GM12878 (cell line): ENCODE results near the gene PALS2.

ENCODE experiments used
- HDGF ChIP-seq: fragments of 450-650 bp; IDR thresholded peaks from 2 replicates; pipeline ENCODE4 v1.6.1; 2016; ENCODE audit warnings: antibody characterized with exemption
- PAX8 ChIP-seq: fragments of 450-650 bp; IDR thresholded peaks from 2 replicates; pipeline ENCODE4 v1.6.1; 2017; ENCODE audit warnings: mild to moderate bottlenecking, moderate library complexity

DNA sequence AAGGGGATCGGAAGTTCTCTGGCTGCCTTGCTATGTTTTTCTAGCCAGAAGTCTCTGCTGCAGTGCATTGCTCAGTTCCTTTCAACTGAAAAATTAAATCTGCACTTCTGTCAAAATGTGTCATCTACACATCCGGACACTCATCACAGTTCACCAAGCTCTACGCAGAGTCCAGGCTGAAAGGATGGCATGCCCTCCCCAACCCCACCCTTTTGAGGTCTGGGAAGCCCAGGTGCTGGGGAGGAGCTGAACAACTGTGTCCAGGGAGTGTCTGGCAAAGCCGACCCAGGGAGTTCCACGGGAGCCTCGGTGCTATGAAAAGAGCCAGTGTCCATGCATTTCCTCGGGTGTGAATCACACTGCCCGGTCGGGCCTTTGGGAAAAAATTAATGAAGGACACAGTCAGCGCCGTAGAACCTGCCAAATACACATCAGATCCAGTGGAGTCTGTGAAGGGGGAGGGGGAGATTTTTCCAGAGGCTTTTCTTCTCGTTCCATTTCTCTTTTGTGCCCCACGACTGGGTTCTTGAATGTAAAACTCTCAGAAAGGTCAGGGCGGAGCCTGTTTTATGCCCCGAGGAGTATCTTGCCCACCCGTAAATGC is 757 bp upstream of the PALS2 start:
- TF ChIP-seq PAX8, result no peak
- no peak for TF ChIP-seq HDGF
